HEK293T (cell line): ENCODE data around the gene PRADC1.

Source experiments
- CTCF ChIA-PET: fragments of 350-600 bp; formaldehyde crosslinking; extraction: SDS; loops from one replicate; lab custom pipeline; 2021; ENCODE audit warnings: antibody characterized with exemption, inconsistent platforms; lab: Yijun Ruan, JAX
- POLR2A ChIA-PET: fragments of 350-600 bp; formaldehyde crosslinking; extraction: SDS; loops from one replicate; lab custom pipeline; 2020; ENCODE audit warnings: antibody characterized with exemption, inconsistent platforms; lab: Yijun Ruan, JAX
- DNase-seq: peaks from one replicate; pipeline ENCODE4 v3.0.0; 2012; ENCODE audit warnings: mixed read lengths; ENCODE audit errors: extremely low spot score
- ARNT ChIP-seq: fragments of 450-650 bp; IDR thresholded peaks from 2 replicates; pipeline ENCODE4 v1.6.1; 2017; ENCODE audit warnings: mild to moderate bottlenecking
- BHLHE40 ChIP-seq: fragments of 450-650 bp; IDR thresholded peaks from 2 replicates; pipeline ENCODE4 v1.6.1; 2016; ENCODE audit warnings: mild to moderate bottlenecking, moderate library complexity, borderline replicate concordance
- CTBP1 ChIP-seq: fragments of 450-650 bp; IDR thresholded peaks from 2 replicates; pipeline ENCODE4 v1.6.1; 2016; ENCODE audit warnings: borderline replicate concordance
- ELF4 ChIP-seq: fragments of 450-650 bp; IDR thresholded peaks from 2 replicates; pipeline ENCODE4 v1.6.1; 2017; ENCODE audit warnings: antibody characterized with exemption
- FOXA1 ChIP-seq: fragments of 450-650 bp; IDR thresholded peaks from 2 replicates; pipeline ENCODE4 v1.6.1; 2016; ENCODE audit warnings: mild to moderate bottlenecking
- FOXK2 ChIP-seq: fragments of 450-650 bp; IDR thresholded peaks from 2 replicates; pipeline ENCODE4 v1.6.1; 2016; ENCODE audit warnings: mild to moderate bottlenecking
- FOXM1 ChIP-seq: fragments of 450-650 bp; IDR thresholded peaks from 2 replicates; pipeline ENCODE4 v1.6.1; 2017; ENCODE audit warnings: mild to moderate bottlenecking, borderline replicate concordance
- HDGF ChIP-seq: fragments of 450-650 bp; IDR thresholded peaks from 2 replicates; pipeline ENCODE4 v1.6.1; 2017; ENCODE audit warnings: antibody characterized with exemption, borderline replicate concordance
- L3MBTL2 ChIP-seq: fragments of 450-650 bp; conservative IDR thresholded peaks from 2 replicates; pipeline ENCODE4 v1.6.1; 2016; ENCODE audit warnings: mild to moderate bottlenecking
- LEF1 ChIP-seq: fragments of 450-650 bp; IDR thresholded peaks from 2 replicates; pipeline ENCODE4 v1.6.1; 2017; ENCODE audit warnings: mild to moderate bottlenecking, borderline replicate concordance
- NFRKB ChIP-seq: fragments of 450-650 bp; IDR thresholded peaks from 2 replicates; pipeline ENCODE4 v1.6.1; 2016; ENCODE audit warnings: mild to moderate bottlenecking, moderate library complexity
- PKNOX1 ChIP-seq: fragments of 450-650 bp; IDR thresholded peaks from 2 replicates; pipeline ENCODE4 v1.6.1; 2016
- SP1 ChIP-seq: fragments of 450-650 bp; IDR thresholded peaks from 2 replicates; pipeline ENCODE4 v1.6.1; 2017
- SUZ12 ChIP-seq: fragments of 450-650 bp; IDR thresholded peaks from 2 replicates; pipeline ENCODE4 v1.6.1; 2016; ENCODE audit warnings: mild to moderate bottlenecking
- TARDBP ChIP-seq: fragments of 450-650 bp; IDR thresholded peaks from 2 replicates; pipeline ENCODE4 v1.6.1; 2016
- ZNF384 ChIP-seq: fragments of 450-650 bp; IDR thresholded peaks from 2 replicates; pipeline ENCODE4 v1.6.1; 2016

Gene PRADC1

DNA sequence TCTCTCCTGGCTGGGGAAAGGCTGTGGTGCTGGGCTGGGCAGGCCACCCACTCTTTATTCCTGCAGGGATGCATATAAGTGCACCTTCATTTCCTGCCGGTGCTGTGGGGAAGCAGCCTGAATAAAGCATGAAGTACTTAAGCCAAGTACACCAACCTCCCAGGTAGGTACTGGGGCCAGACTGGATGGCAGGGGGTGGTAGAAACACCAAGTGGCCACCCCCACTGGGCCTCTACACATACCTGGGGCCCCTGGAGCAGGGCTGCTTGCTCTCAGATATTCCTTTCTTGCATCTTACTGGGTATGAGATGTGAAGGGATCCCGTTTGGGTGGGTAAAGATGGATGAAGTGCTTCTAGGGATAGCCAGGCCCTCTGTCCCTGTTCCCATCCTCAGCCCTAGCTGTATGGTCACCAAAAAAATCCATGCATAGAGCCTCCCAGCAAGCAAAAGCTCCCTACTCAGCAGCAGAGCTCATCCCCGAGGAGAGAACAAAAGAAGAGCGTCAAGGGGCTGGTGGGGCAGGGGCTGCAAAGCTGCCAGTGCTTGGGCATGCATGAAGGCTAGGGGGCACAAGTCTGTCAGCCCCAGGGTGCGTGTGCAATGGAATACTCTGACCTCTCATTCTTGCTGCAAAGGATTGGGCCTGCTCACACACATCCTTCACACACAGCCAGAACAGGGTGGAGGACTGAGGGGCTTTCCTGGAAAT, 23.0 kb upstream of the PRADC1 start:
- DNase-seq = no peak
- POLR2A ChIA-PET = no interaction called here
- no peak for TF ChIP-seq NFRKB
- no peak for TF ChIP-seq FOXA1
- no peak for TF ChIP-seq CTBP1
- no peak for TF ChIP-seq PKNOX1
- TF ChIP-seq ELF4 = no peak
- no peak for TF ChIP-seq HDGF
- TF ChIP-seq LEF1 = no peak
- CTCF ChIA-PET = no interaction called here

DNA sequence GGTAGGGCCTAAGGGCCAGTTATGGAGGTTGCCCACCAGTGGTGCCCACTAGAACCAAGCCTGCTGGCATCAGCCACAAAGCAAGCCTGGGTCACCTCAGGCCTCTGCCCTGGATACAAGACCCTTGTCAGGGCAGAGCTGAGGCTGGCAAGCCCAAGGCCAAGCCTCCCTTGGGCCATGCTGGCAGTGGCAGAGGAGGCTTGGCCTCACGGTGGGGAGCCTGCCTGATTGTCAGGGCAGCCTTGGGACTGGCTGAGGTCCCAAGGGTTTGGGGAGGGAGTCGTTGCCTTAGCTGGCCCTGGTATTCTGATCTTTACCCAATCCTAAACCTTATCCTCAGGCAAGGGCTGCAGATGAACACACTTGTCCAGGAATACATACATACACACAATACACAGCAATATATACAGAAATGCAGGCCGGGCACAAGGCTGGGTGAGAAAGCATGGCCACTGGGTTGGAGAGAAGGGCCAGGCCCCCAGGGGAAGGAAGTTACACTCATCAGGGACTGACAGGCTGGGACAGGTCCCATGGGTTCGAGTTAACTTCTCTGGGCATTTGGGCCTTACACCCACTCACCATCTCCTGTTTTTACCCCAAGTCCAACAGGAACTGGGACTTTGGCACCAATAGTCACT, 22.1 kb upstream of the PRADC1 start:
- TF ChIP-seq SUZ12 (no peak), FOXK2 (no peak), TARDBP (no peak), CTBP1 (no peak)
- ChIA-PET CTCF (no interaction called here), POLR2A (no interaction called here)
- DNase-seq = no peak

DNA sequence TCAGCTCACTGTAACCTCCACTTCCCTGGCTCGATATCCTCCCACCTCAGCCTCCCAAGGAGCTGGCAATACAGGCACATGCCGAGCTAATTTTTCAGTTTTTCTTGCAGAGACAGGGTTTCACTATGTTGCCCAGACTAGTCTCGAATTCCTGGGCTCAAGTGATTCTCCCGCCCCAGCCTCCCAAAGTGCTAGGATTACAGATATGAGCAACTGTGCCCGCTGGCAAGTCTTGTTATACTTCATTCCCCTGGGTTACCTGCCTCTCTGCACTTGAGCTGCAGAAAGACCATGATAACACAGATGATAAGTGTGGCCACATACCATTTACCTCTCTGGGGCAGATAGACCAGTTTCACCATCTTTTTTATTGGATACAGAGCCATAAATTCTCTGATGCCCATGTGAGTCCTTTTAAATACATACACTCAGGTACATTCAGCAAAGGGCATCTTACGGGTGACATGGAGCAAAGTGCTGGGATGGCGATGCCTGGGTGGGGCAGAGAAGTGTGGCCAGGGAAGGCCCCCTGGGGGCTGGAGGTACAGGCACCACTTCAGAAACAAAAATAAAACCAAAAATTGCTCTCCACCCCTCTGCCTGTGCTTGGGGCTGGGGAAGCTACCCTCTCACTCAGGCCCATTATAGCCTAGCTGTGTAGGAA, 21.4 kb upstream of the PRADC1 start:
- POLR2A ChIA-PET = interaction anchor here (5.0 kb wide), 1 partner anchor 20 kb away, joined by 32 read pairs; the partner anchor contains the start of genes CCT7 and PRADC1
- CTCF ChIA-PET = no interaction called here
- no peak for DNase-seq
- TF ChIP-seq FOXK2 (no peak), SUZ12 (no peak), ZNF384 (no peak), PKNOX1 (no peak), CTBP1 (no peak), SP1 (no peak), FOXM1 (no peak), HDGF (no peak), LEF1 (no peak), L3MBTL2 (no peak), BHLHE40 (no peak), TARDBP (no peak), ARNT (no peak), NFRKB (no peak)

DNA sequence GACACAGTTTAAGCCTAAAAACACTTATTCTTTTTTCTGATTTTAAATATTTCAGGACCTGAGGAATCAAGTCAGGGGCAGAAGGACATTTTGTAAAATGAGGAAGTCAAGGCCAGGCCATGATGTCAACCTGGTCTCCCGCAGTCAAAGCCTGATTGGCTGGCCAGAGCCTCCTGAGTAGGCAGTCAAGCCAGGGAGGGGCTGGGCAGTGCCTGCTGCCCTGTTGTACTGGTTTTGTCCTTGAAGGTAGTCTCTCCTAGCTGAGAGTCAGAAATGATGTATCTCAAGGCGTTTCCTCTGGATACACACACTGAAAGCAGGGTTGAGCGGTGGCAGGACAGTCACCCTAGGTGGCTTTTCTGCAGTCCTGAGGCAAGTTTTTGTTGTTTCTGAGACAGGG, 20.9 kb upstream of the PRADC1 start:
- no peak for DNase-seq
- TF ChIP-seq BHLHE40 = no peak
- TF ChIP-seq SUZ12 = no peak
- TF ChIP-seq PKNOX1 = no peak
- no peak for TF ChIP-seq SP1
- TF ChIP-seq CTBP1 = no peak
- no peak for TF ChIP-seq LEF1
- no peak for TF ChIP-seq ELF4
- no peak for TF ChIP-seq TARDBP
- no peak for TF ChIP-seq FOXM1
- no peak for TF ChIP-seq HDGF
- no peak for TF ChIP-seq NFRKB
- TF ChIP-seq L3MBTL2 = no peak
- TF ChIP-seq FOXA1 = no peak
- TF ChIP-seq FOXK2 = no peak
- no peak for TF ChIP-seq ARNT
- no peak for TF ChIP-seq ZNF384
- CTCF ChIA-PET = no interaction called here
- POLR2A ChIA-PET = interaction anchor here (5.0 kb wide), 1 partner anchor 20 kb away, joined by 32 read pairs; the partner anchor contains the start of genes CCT7 and PRADC1

DNA sequence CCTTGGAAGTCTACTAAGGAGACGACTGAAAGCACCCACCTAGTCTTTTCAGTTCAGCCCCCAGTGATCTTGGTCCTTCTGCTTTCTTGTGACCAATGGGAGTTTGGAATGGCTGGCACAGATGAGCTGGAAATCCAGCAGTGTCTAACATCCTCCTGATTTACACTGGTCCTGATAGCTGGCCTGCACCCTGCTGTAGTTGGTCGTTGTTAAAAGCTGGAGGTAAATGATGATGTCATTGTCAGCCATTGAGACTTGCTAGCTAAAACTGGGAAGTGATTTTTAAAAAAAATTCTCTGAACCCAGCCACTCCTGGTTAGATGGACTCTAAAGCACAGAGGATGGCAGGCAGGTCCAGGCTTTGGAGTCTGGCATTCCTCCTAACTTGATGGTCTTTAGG, 20.4 kb upstream of the PRADC1 start:
- no peak for DNase-seq
- ChIA-PET POLR2A (interaction anchor here (5.0 kb wide), 1 partner anchor 19 kb away, joined by 32 read pairs; the partner anchor contains the start of genes CCT7 and PRADC1), CTCF (no interaction called here)
- no peak for TF ChIP-seq ZNF384
- no peak for TF ChIP-seq FOXA1
- no peak for TF ChIP-seq FOXK2
- no peak for TF ChIP-seq CTBP1
- no peak for TF ChIP-seq TARDBP
- no peak for TF ChIP-seq SUZ12
- TF ChIP-seq SP1 = no peak
- no peak for TF ChIP-seq PKNOX1
- TF ChIP-seq ARNT = no peak
- no peak for TF ChIP-seq BHLHE40
- no peak for TF ChIP-seq FOXM1
- TF ChIP-seq LEF1 = no peak
- no peak for TF ChIP-seq L3MBTL2
- TF ChIP-seq HDGF = no peak
- TF ChIP-seq ELF4 = no peak
- TF ChIP-seq NFRKB = no peak
